C1 segment of cervical spinal cord (tissue), 14 donors: ENCODE results near the gene BOD1L1.
A peak's percentile ranks its signal among the peaks of the same experiment; 100 is the strongest.

Source experiments
- DNase-seq, 14 donors: peaks; one replicate each; lab custom pipeline; 2025; lab: John Stamatoyannopoulos, UW

Gene BOD1L1

GRCh38 chr4:13627606-13628311 lies at the start of gene BOD1L1:
Gene BOD1L1, minus strand, starts transcription at chr4:13627725. Its CDS starts 138 bp downstream, at chr4:13627587.
- DNase-seq: peak; percentile 57 to 94 (median 88)

DNA sequence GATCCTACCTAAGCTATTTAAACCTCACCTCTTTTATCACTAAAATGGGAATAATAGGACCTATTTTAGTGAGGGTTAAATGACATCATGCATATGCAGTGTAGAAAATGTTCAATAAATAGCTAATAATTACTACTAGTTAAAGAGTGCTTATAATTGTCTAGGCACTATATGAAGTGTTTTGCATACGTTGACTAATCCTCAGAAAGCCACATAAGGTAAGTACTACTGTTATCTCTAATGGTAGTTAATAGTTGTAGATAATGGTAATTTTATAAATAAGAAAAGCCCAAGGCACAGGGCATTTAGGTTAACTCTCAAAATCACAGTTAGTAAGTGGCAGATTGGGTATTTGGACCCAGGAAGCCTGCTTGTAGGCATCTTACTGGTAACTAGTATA lies 47.4 kb upstream of the BOD1L1 start:
- no peak for DNase-seq

DNA sequence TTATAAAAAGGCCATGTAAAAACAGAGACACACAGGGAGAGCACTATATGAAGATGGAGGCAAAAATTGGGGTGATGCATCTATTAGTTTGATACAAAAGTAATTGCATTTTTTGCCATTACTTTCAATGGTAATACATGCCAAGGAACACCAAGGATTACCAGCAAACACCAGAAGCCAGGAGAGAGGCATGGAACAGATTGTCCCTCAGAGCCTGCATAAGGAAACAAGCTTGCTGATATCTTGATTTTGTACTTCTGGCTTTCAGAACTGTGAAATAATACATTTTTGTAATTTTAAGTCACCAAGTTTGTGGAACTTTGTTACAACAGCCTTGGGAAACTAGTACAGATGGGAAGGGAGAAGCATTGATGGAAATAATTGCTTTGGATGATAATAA lies 45.6 kb upstream of the BOD1L1 start:
- DNase-seq: no peak

GRCh38 chr4:13670456-13671160 lies 43.1 kb upstream of the BOD1L1 start:
- DNase-seq: no peak

DNA sequence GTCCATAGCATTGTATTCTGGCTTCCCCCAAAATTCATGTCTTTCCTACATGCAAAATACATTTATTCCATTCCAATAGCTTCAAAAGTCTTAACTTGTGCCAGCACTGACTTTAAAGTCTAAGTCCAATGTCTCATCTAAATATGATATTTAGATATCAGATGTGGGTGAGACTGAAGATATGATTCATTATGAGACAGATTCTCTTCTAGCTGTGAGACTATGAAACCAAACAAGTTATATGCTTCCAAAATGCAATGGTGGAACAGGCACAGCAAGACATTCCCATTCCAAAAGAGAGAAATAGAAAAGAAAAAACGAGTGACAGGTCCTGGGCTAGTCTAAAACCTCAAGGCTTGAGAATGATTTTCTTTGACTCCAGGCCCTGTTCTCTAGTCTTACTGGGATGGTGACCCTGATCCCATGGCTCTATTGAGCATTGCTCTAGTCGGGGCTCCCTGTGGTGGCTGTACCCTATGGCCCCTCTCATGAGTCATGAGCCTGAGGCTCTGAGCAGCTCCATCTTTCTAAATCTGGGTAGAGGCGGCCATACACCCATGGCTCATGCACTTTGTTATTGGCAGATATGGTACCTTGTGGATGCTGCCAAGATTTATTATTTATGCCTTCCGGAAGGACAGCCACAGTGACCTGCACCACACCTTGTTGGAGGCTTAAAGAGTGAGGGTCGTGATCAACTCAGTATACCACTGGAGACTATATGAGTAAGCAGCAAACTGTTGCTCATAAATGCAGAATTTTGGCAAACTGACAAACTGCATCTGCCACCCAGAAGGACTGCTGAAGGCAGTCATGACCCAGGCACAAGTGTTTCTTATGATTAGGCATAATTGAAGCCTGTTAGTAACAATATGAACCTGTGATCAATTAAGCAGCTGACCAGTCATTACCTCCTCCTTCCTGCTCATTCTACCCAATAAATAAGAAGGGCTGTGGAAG lies 38.5 kb upstream of the BOD1L1 start:
- no peak for DNase-seq

DNA sequence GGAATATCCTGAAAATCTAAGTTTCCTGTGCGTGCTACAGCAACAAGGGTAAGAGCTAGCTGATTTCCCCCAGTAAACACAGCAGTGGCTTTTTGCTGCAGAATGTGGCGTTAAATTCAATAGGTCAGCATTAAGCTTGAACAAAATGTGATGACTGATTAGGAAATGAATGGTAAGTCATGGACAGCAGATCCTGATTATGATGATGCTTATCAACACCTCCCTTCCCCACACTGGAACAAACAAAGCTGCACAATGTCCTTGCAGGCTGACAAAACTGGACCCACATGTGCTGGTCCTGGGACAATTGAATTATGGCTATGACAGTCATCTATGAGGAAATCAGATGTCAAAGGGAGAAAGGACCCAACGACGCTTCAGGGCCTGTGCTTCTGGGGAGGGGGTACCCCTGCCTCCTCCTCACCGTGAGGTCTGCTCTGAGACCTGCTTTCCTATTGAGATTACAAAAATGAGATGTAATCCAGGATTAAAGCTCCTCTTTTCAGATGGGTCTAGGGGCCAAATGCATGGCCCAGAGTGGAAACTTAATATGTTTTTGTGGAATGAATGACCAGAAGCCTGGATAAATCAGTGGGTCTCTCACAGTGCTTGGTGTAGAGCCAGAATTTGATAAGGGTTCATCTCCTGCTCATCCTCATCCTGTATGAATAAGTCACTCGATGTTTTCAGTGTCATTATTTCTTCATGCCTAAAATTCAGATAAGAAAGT lies 32.0 kb upstream of the BOD1L1 start:
- no peak for DNase-seq

GRCh38 chr4:13656569-13657405 lies 29.3 kb upstream of the BOD1L1 start:
- DNase-seq: peak in 9 of 14 donors; percentile 9 to 61 (median 24)

- DNase-seq: peak in 13 of 14 donors; percentile 15 to 87 (median 73)
Observed at GRCh38 chr4:13654162-13654797, 26.8 kb upstream of the BOD1L1 start.

- DNase-seq: no peak
Observed at GRCh38 chr4:13653766-13654161, 26.2 kb upstream of the BOD1L1 start.

DNA sequence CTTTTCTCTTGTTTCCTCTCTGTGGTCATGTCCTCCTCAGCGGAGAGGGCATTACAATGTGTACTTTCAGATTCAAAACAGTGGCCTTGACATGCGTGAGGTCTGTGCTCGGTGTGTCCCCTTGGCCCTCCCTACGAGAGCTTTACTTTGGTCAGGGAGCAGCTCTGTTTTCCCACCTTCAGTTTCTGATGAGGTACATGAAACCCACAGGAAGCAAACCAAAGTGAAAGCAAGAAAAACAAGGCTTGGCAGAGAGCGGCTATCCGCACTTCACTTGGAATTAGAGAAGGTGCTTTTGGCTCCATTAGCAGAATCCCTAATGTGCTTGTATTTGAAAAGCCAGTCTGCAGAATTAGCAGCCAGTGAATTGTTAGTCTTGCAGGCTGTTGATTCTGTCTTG lies 19.5 kb upstream of the BOD1L1 start:
- peak in 1 of 14 donors; percentile 7 for DNase-seq

DNA sequence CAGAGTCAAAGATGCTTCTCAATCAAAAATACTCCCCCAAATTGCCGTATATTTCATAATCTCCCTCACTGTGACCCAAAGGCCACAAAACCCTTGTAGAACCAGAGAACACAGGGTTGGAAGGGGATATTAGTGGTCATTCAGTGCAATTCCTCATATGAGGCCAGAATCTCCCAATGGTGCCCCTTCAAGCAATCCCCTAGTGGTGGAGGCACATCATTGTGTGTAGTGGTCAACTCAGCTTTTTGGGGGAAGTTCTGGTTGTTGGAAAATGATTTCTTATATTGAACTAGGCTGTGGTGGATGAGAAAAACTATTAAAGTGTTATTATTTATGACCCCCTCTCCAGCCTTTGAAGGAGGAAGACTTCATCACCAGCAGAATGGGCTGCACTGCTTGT lies 17.6 kb upstream of the BOD1L1 start:
- no peak for DNase-seq

DNA sequence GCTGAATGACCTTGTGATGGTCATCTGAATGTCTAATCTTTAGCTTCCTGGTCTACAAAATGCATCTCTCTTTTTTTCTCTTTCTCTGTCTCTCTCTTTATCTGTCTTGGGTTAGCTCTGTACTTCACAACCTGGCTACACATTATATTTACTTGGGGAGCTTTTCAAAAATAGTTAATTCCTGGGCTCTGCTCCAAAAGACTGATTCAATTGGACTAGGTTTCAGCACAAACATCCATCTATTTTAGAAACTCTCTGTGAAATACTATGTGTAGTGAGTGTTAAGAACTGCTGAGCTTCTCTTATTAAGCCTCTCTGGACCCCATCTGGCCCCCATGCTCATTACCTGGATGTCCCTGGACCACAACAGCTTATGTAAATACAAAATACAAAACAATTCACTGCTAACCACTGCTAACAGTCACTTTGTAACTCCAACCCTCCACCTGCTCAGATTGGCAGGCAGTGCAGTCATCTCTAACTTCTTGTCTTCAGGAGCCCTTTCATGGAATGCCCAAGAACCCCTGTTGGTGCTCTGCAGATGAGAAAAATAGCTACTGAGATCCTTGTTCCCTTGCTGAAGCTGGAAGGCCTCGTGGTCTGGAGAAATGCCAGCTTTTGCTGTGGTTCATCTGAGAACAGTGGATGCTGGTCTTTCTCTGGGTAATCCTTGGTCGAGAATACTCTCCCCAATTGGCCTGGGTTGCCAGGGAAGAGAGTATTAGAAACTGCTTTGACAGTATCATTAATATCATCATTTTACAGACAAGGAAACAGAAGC lies 14.8 kb upstream of the BOD1L1 start:
- DNase-seq: peak in 9 of 14 donors; percentile 2 to 30 (median 11)

DNA sequence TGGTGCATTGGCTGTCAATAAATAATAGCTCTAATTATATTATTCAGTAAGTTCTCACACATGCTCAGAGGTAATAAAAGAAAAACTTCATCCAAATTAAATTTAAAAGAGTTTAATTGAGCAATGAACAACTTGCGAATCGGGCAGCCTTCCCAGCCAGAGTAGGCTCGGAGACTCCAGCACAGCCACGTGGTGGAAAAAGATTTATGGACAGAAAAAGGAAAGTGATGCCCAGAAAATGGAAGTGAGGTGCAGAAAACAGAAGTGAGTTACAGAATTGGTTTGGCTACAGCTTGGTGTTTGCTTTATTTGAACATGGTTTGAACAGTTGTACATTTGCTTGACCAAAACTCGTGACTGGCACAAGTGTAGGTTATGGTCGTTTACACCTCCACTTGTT lies 13.6 kb upstream of the BOD1L1 start:
- peak in 6 of 14 donors; percentile 16 to 45 (median 32) for DNase-seq

DNA sequence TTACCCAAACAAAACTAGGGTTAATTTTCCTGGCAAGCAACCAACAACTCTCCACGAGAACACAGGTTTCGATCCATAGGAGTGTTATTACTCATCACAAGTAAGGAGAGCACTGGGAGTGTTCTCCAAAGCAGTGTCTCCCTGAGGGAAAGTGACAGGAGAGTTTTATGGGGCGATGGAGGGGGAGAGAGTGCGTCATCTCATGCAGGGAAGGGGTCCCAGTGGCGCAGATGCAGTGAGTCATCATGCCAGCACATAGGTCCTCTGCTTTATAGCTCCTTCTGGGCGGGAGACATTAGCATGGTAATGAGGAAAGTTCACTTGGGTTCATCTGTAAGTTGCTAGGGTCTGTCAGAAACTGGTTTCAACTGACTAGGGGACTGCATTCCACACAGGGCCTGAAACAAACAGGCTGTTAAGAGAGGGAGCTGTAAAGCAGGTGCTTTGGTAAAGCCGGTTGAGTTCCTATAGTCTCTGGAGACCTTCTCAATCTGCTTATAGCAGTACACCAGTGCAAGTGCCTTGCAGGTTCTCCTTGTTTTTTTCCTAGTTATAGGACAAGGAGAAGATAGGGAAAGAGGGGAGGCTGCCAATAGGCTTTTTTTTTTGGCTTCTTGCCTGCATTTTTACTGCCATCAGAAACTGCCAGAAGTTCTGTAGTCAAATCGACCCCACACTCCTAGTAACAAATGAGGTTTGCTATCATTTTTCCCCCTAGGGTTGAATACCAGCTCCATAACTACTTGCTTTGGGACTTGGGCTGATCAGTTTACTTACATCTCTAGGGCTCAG lies 12.8 kb upstream of the BOD1L1 start:
- DNase-seq: peak in 1 of 14 donors; percentile 14

DNA sequence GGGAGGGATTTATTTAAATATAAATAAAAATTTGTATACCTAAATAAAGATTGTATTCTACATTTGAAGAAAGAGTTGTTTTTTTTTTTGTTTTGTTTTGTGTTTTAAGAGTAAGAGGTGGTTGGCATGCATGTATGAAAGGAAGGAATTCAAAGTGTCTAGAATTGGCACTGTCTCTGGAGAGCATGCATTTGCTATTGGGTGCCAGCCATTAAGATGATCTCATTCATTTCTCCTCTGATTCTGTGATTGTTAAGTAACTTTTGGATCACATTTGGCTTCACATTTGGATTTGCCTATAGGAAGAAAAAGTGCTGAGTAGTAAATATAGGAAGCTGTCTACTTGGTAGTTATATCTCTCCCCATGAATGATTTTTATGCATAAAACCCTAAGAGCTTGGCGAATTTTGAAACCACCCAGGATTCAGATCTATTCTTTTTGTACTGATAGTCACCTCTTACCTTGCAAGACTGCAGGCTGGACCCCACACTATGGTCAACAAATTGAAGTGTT lies 7.8 kb upstream of the BOD1L1 start:
- DNase-seq: no peak

- no peak for DNase-seq
Observed at GRCh38 chr4:13633671-13634070, 6.1 kb upstream of the BOD1L1 start.

DNA sequence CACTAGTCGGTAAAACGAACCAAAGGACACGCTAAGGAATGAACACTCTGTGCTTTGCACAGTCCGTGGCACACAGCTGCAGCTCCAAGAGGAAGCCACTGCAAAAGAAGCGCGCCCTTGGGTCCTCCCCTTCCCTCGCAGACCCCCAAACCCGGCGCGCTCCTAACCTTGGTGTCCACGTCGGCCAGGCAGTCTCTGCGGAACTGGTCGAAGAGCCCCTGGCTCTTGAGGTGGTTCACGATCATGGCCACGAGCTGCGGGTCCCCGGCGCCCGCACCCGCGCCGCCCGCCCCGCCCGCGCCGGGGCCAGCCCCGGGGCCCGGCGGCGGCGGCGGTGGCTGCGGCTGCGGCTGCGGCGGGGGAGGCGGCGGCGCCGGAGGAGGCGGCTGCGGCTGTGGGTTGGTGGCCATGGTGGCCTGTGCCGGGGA lies 333 bp downstream of the BOD1L1 start:
- no peak for DNase-seq
